ENCODE results near the gene UGT1A8.
"Not testable (repeated sequence)": the region's sequence is repeated elsewhere in the genome, so short reads cannot be mapped to it uniquely, and the experiment has no call there.

DNA sequence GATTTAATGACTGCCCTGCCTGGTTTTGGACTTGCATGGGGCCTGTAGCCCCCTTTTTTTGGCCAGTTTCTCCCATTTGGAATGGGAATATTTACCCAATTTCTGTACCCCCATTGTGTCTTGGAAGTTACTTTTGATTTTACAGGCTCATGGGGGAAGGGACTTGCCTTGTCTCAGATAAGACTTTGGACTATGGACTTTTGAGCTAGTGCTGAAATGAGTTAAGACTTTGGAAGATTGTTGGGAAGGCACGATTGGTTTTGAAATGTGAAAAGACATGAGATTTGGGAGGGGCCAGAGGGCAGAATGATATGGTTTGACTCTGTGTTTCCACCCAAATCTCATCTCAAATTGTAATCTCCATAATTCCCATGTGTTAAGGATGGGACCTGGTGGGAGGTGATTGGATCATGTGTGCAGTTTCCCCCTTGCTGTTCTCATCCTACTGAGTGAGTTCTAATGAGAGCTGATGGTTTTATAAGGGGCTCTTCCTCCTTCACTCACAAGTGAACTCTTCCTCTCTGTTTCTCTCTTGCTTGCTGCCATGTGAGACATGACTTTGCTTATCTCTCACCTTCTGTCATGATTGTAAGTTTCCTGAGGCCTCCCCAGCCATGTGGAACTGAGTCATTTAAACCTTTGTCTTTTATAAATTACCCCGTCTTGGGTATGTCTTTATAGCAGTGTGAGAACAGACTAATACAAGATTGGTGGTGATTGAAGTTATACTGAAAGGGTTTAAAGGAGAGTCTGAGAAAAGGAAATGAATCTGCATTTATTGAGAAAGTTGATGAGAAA lies 134.0 kb downstream of the UGT1A8 start:
- not testable (repeated sequence) for TF ChIP-seq SUZ12 (IDR thresholded peaks at IDR 0.05; ENCODE audit: extremely low read depth, insufficient read depth, insufficient read length); YY1 (IDR thresholded peaks at IDR 0.05; ENCODE audit: insufficient read depth, insufficient read length); ZNF274 (IDR thresholded peaks at IDR 0.05; ENCODE audit: low read depth, low read length)

All from NT2/D1 (cell line).